ENCODE measurements around the gene TRAPPC8.
"Not testable (repeated sequence)": the region's sequence is repeated elsewhere in the genome, so short reads cannot be mapped to it uniquely, and the experiment has no call there.

TRAPPC8 gene

DNA sequence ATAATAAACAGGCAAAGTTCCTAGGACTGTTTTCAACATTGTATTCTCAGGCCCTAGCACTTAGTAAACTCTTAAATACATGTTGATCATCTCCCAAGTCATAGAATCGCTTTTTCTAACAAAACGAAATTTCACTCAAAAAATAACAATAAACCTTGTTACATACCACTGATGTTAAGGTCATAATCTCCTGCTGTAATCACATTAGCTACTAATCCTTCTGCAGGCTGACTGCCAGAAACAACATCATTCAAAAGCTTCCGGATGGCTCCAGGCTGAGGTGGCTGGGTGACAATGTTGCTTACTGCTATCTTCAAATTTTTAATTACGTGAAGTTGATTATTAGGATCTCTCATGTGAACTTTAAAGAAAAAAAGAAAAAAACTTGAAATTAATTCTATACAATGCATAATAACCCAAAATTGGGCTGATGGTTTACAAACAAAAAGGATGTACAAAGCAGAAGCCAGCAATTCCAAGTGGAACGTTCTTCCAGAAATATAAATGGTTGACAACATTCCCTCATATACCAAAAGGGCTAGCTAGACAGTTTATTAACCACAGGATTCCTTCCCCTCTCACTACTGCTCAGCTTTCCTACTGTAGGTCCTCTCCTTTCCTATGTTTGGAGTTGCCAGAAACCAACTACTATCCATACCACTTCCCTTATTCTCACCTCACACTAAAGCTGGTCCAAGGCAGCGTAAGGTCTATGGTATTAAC, 11.6 kb downstream of the TRAPPC8 start:
- DNase-seq (ENCODE audit: low read depth, low spot score): peak; percentile 16
- in situ Hi-C loops (cut with HindIII; ENCODE audit: low sequenced_read_pairs): no loop called here
- H3K4me3 ChIP-seq (ENCODE audit: low read depth, low read length): no peak overlapping the region
- TF ChIP-seq, protein P1, sequence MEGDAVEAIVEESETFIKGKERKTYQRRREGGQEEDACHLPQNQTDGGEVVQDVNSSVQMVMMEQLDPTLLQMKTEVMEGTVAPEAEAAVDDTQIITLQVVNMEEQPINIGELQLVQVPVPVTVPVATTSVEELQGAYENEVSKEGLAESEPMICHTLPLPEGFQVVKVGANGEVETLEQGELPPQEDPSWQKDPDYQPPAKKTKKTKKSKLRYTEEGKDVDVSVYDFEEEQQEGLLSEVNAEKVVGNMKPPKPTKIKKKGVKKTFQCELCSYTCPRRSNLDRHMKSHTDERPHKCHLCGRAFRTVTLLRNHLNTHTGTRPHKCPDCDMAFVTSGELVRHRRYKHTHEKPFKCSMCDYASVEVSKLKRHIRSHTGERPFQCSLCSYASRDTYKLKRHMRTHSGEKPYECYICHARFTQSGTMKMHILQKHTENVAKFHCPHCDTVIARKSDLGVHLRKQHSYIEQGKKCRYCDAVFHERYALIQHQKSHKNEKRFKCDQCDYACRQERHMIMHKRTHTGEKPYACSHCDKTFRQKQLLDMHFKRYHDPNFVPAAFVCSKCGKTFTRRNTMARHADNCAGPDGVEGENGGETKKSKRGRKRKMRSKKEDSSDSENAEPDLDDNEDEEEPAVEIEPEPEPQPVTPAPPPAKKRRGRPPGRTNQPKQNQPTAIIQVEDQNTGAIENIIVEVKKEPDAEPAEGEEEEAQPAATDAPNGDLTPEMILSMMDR (IDR thresholded peaks at IDR 0.05; ENCODE audit: low read depth, low read length): no peak

DNA sequence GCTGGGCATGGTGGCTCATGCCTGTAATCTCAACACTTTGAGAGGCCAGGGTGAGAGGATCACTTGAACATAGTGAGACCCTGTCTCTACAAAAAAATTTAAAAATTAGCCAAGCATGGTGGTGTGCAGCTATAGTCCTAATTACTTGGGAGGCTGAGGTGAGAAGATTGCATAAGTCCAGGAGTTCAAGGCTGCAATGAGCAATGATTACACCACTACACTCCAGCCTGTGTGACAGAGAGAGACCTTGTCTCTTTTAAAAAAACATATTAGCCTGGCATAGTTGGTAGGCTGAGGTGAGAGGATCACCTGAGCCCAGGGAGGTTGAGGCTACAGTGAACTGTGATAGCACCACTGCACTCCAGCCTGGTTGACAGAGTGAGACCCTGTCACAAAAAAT, 13.7 kb downstream of the TRAPPC8 start:
- no peak for DNase-seq (ENCODE audit: low read depth, low spot score)
- TF ChIP-seq, protein P1 (IDR thresholded peaks at IDR 0.05; ENCODE audit: low read depth, low read length): no peak
- H3K4me3 ChIP-seq (ENCODE audit: low read depth, low read length): no peak overlapping the region
- in situ Hi-C loops (cut with HindIII; ENCODE audit: low sequenced_read_pairs): no loop called here

DNA sequence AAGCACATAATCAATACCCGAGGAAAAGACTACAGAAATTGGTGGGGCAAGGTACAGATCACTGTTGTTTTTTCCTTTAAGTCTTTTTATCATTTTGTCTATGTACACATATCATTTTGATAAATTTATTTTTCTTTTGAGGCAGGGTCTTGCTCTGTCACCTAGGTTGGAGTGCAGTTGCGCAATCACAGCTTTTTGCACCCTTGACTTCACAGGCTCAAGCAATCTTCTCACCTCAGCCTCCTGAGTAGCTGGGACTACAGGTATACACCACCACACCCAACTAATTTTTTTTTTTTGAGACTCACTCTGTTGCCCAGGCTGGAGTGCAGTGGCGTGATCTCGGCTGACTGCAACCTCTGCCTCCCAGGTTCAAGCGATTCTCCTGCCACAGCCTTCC, 15.9 kb downstream of the TRAPPC8 start:
- in situ Hi-C loops (cut with HindIII; ENCODE audit: low sequenced_read_pairs); DNase-seq (ENCODE audit: low read depth, low spot score); H3K4me3 ChIP-seq (ENCODE audit: low read depth, low read length): not testable (repeated sequence)

DNA sequence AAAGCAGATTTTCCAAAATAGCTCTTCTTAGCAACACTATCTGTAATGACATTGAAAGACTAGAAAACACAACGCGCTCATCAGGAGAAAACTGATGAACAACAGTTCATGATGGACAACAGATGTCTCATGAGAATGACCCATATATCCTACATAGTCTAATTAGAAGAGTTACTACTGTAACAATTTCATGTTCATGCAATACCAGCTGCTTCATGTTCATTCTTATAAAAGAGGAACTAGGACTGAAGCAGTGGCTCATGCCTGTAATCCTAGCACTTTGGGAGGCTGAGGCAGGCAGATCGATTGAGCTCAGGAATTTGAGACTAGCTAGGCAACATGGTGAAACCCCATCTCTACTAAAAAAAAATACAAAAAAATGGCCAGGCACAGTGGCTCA, 22.7 kb downstream of the TRAPPC8 start:
- DNase-seq (ENCODE audit: low read depth, low spot score): no peak
- no peak overlapping the region for H3K4me3 ChIP-seq (ENCODE audit: low read depth, low read length)
- TF ChIP-seq, protein P1 (IDR thresholded peaks at IDR 0.05; ENCODE audit: low read depth, low read length): no peak
- in situ Hi-C loops (cut with HindIII; ENCODE audit: low sequenced_read_pairs): no loop called here

DNA sequence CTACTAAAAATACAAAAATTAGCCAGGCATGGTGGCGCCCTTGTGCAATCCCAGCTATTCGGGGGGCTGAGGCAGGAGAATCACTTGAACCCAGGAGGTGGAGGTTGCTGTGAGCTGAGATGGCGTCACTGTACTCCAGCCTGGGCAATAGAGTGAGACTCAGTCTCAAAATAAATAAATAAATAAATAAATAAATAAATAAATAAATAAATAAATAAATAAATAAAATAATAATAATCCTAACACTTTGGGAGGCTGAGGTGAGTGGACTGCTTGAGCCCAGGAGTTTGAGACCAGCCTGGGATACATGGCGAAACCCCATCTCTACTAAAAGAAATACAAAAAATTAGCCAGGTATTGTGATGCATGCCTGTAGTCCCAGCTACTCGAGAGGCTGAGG, 23.6 kb downstream of the TRAPPC8 start:
- DNase-seq (ENCODE audit: low read depth, low spot score); H3K4me3 ChIP-seq (ENCODE audit: low read depth, low read length); in situ Hi-C loops (cut with HindIII; ENCODE audit: low sequenced_read_pairs): not testable (repeated sequence)

DNA sequence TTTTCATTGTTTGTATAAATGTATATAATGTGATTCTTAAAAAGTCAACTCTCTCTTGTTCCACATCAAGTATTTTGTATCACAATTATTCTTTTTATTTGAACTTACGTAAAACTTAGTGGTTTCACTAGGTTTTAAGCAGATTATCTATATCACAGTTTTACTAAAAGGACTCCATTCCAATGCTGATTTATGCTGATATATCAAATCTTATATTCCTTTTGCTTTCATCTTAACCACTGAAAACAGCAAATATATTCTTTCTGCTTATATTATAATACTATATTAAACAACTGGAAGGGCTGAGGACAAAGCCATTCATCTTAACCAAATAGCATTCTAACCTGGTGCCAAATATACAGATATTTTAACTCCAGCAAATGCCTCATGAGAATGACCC, 24.2 kb downstream of the TRAPPC8 start:
- TF ChIP-seq, protein P1 (IDR thresholded peaks at IDR 0.05; ENCODE audit: low read depth, low read length): no peak
- no peak for DNase-seq (ENCODE audit: low read depth, low spot score)
- in situ Hi-C loops (cut with HindIII; ENCODE audit: low sequenced_read_pairs): no loop called here
- H3K4me3 ChIP-seq (ENCODE audit: low read depth, low read length): no peak overlapping the region

DNA sequence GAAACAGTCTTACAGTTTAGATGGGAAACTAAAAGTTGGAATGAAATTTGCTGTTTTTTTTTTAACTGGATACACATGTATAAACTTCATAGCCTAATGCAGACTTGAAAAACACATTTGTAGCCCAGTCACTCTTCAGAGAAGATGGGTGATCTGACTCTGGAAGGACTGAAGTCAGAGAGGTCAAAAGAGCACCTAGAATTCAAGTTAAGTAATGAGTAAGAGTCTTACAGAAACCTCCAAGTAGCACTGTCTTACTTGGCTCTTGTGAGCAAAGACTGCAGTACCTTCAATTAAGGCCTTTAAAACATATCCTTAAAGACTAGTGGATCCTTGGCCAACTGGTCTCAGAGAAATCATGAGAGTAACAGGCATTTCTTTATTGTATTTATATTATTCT, 41.9 kb downstream of the TRAPPC8 start:
- DNase-seq (ENCODE audit: low read depth, low spot score): no peak
- H3K4me3 ChIP-seq (ENCODE audit: low read depth, low read length): no peak overlapping the region
- in situ Hi-C loops (cut with HindIII; ENCODE audit: low sequenced_read_pairs): no loop called here
- TF ChIP-seq, protein P1 (IDR thresholded peaks at IDR 0.05; ENCODE audit: low read depth, low read length): no peak

DNA sequence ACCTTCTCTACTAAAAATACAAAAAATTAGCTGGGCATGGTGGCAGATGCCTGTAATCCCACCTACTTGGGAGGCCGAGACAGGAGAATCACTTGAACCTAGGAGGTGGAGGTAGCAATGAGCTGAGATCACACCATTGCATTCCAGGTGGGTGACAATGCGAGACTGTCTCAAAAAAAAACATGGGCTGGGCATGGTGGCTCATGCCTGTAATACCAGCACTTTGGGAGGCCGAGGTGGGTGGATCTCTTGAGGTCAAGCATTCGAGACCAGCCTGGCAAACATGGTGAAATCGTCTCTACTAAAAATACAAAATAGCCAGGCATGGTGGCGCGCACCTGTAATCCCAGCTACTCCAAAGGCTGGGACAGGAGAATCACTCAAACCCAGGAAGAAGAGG, 43.2 kb downstream of the TRAPPC8 start:
- in situ Hi-C loops (cut with HindIII; ENCODE audit: low sequenced_read_pairs); H3K4me3 ChIP-seq (ENCODE audit: low read depth, low read length); DNase-seq (ENCODE audit: low read depth, low spot score): not testable (repeated sequence)

Data from astrocyte of the spinal cord (primary cell).